Measurements from ENCODE around the gene TMEM202. TPM values are rescaled to one million over a fixed set of nuclear protein-coding genes. Genes with fewer than 3 reads are reported as not detected.

TMEM202 gene
- not detected in 2 replicates for total RNA-seq

GRCh38 chr15:72397796-72398588, at the start of gene TMEM202:
Gene TMEM202 (plus strand): TSS chr15:72398305. CDS start chr15:72398327, 22 bp downstream.

GRCh38 chr15:72375846-72376581, 22.1 kb upstream of the TMEM202 start, which contains the start of gene HEXA:
Gene HEXA (minus strand): TSS chr15:72376014. CDS start chr15:72375972, 42 bp downstream.

Other genes with a start within 250 kb of the TMEM202 start
- gene GRAMD2A, start 200.5 kb upstream of the TMEM202 start, total RNA-seq: 0.18 TPM in 1 of 2 replicates, not detected in the other
- 2,541 and 2,790 TPM in 2 replicates for gene PKM, start 167.1 kb upstream of the TMEM202 start, total RNA-seq
- 22.5 and 25.9 TPM in 2 replicates for gene PARP6, start 125.8 kb upstream of the TMEM202 start, total RNA-seq
- not detected in 2 replicates for gene CELF6, start 78.1 kb upstream of the TMEM202 start, total RNA-seq
- 75.0 and 98.6 TPM in 2 replicates for gene HEXA, start 22.3 kb upstream of the TMEM202 start, total RNA-seq
- 16.7 and 19.3 TPM in 2 replicates for gene ARIH1, start 76.0 kb downstream of the TMEM202 start, total RNA-seq

All from myometrial cell (primary cell).